ENCODE measurements around the gene DPP4.

The DPP4 gene

GRCh38 chr2:161947406-161947805 lies 126.6 kb downstream of the DPP4 start:
- in situ Hi-C loops (cut with HindIII; ENCODE audit: low pct_ligation_motif_present, low pct_unique_long_range_greater_than_20kb, low sequenced_read_pairs), result no loop called here

DNA sequence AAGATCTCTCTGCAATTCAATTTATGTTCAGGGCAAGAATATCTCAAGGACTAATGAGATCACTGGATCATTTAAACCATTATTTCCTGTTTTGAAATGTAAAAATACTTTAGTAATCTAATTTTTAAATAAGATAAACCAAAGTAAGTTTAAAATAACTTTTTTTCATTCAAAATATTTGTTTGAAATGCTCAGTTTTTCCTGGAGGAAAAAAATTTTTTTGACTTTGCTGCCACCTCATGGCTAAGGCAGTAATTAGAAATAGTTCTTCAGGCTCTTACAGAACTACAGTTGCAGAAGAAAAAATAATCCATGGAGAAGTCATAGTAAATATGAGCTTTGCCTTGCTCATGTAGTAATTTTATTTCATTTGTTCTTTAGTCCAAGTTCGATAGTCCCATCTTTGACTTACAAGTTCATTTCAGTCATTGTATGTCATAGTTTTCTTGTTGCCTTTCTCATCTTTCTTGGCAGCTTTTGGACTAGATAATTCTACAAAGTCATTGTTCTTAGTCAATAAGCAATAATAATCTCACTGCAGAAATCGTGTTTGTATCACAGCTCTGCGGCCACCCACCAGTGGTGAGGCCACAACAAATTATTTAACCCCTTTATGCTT lies 127.4 kb downstream of the DPP4 start:
- in situ Hi-C loops (cut with HindIII; ENCODE audit: low pct_ligation_motif_present, low pct_unique_long_range_greater_than_20kb, low sequenced_read_pairs), result no loop called here
- peak; percentile 54 for DNase-seq

More at GRCh38 chr2:161947406-161947805, 126.6 kb downstream of the DPP4 start:
- DNase-seq, result no peak

GRCh38 chr2:161943011-161943410 lies 131.0 kb downstream of the DPP4 start:
- in situ Hi-C loops (cut with HindIII; ENCODE audit: low pct_ligation_motif_present, low pct_unique_long_range_greater_than_20kb, low sequenced_read_pairs), result no loop called here
- no peak for DNase-seq
